ENCODE results near the gene ZNF675.
"Not testable (repeated sequence)": the region's sequence is repeated elsewhere in the genome, so short reads cannot be mapped to it uniquely, and the experiment has no call there.

ZNF675 gene
- 4.7 to 25.2 (median 14.1) reads per million in 17 experiments for total RNA-seq

DNA sequence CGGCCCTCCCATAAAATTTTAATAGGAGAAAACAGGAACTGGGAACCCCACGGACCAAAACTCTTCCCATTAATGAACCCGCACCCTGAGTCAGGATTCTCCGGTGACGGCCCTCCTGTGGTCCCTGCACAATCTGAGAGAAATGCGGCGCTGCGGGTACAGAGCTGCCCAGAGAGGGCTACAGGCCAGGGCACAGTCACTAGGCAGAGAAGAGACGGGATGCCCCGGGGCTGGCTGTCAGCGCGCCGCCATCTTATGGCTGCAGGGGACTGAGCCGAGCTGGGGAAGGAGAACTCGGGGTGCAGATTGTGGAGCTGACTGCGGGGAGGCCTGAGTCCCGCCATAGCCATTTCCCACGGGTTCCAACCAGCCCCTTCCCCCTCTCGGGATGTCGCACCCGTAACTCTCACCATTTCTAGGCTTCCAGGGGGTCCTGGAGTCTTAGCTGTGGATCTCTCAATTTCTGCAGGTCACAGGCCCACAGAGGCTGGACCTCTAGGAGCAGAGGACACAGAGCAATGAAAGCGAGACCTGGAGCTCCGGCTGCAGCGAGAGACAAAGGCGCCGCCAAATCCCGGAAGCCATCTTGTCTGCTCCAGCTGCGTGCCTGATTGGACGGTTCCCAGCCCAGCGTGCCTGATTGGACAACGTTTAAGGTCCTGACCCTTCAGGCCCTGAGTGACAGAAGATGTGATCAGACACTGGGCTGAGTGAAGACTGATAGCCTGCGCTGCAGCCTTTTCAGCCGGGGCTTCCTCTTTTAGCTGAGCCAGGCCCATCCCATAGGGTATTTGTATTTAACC lies at the start of gene ZNF675:
ZNF675 (minus strand) TSS at position 592 of the 803 bp plus-strand sequence; CDS start at position 413, 179 bp downstream.
- DNase-seq = peak; percentile 91 to 95 (median 94)

DNA sequence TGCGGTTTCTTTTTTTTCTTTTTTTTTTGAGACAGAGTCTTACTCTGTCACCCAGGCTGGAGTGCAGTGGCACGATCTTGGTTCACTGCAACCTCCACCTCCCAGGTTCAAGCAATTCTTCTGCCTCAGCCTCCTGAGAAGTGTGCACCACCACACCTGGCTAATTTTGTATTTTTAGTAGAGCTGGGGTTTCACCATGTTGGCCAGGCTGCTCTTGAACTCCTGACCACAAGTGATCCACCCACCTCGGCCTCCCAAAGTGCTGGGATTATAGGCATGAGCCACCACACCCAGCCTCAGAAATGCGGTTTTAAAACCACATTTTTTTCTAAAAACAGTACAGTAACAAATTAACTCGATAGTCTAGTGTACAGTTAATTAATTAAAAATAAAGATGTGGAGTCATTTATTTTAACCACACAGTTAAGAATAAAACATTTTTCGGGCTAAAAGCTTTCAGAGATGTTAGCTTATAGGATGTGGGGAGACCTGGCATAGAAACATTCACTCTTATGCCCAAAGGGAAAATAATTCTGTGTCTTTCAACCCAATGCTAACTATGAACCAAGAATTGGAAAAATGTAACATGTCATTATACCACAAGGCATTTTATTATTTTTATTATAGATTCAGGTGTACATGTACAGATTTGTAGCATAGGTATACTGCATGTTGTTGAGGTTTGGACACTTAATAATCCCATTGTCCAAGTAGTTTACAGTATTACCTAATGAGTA lies 43.9 kb upstream of the ZNF675 start:
- DNase-seq = not testable (repeated sequence)

DNA sequence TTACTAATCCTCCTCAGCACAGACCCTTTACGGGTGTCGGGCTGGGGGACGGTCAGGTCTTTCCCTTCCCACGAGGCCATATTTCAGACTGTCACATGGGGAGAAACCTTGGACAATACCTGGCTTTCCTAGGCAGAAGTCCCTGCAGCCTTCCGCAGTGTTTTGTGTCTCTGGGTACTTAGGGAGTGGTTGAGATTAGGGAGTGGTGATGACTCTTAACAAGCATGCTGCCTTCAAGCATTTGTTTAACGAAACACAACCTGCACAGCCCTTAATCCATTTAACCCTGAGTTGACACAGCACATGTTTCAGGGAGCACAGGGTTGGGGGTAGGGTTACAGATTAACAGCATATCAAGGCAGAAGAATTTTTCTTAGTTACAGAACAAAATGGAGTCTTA lies 37.1 kb upstream of the ZNF675 start:
- DNase-seq = not testable (repeated sequence)

DNA sequence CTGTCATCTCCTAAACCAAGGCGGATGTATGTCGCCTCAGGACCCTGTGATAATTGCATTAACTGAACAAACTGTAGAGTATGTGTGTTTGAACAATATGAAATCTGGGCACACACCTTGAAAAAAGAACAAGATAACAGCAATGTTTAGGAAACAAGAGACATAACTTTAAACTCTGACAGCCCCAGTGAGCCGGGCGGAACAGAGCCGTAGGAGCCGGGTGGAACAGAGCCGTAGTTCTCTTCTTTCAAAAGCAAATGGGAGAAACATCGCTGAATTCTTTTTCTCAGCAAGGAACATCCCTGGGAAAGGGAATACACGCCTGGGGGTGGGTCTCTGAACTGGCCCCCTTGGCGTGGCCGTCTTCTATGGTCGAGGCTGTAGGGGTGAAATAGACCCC lies 31.8 kb upstream of the ZNF675 start:
- DNase-seq = no peak

DNA sequence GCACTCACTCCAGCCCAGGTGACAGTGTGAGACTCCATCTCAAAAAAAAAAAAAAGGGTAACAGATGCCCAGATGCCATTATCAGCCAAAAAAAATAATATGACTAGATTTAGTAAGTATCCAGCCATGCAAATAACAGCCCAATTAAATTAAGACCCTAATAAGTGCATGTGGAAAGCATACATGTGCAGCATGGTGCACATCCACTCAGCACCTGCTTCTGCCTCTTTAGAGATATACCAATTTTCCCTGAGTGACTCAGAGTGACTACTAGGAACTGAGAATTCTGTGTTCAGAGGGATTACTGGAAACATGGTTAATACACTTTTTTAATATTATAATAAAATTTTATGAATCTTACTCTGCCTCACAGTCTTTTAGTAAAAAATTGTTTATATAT lies 29.8 kb upstream of the ZNF675 start:
- DNase-seq = no peak

DNA sequence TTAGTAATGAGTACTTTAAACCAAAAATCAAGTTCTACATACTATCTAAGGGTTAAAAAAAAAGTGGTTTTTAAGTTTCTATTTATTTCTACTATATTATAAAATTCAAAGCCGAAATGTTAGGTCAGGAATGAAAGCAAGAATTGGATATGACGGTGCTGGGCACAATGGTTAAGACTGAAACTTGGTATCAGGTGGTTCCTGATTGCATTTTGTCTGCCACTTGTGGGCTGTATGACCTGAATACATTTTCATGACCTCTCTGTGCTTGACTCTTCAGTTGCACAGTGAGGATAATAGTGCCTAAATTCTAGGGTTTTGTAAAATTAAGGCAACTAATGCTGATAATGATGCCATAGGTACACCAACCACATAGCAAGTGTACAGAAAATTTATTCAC lies 22.3 kb upstream of the ZNF675 start:
- no peak for DNase-seq

DNA sequence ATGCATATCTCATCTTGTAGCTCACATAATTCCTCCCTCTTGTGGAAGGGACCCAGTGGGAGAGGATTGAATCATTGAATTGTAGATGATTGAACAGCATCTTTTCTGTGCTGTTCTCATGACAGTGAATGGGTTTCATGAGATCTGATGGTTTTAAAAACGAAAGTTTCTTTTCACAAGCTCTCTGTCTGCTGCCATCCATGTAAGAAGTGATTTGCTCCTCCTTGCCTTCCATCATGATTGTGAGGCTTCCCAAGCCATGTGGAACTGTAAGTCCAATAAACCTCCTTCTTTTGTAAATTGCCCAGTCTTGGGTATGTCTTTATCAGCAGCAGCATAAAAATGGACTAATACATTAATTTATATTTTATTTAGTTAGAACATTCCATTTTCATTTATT lies 19.6 kb upstream of the ZNF675 start:
- no peak for DNase-seq

DNA sequence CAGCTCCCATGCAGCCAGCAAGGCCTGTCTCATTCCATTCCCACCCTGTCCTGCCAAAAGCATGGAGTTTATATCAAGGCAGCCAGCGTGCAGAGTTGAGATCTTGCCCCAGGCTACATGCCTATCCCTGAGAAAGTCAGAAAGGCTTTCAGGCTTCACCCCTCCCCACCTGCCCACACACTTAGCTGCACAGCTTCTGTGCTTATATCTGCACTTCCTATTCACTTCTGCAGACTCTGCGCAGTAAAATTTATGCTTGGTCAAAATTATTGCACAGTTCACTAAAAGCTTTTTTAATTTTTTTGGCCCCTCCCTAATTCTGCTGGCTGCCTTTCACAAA lies 12.5 kb upstream of the ZNF675 start:
- DNase-seq = no peak

DNA sequence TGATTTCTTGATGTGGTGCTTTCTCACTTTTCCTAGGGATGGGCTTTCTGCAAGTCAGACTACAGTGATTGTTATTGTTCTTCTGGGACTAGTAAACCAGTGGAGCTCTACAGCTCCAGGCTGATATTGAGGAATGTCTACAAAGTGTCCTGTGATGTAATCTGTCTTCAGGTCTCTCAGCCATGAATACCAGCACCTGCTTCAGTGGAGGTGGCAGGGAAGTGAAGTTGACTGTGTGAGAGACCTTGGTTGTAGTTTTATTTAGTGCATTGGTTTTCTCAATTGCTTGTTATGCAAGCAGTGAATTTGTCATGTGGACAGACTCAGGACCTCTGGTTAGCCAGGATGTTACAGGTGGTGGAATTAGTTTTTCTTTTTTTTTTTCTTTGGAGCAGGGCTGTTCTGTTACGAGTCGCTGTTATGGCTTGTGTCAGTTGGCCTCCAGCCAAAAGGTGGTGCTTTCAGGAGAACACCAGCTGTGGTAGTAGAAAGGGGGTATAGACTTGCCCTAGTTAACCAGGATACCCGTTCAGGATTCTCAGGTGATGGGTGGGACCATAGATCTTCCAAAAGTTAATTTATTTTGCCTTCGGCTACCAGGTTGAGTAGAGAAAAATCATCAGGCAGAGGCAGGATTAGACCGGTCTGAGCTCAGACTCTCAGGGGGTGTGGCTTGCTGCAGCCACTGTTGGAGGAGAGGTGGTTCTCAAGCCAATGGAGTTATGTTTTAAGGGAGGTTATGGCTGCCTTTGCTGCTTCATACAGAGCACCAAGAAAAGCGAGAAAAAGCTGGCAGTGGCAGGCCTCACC lies 11.9 kb upstream of the ZNF675 start:
- DNase-seq = no peak

DNA sequence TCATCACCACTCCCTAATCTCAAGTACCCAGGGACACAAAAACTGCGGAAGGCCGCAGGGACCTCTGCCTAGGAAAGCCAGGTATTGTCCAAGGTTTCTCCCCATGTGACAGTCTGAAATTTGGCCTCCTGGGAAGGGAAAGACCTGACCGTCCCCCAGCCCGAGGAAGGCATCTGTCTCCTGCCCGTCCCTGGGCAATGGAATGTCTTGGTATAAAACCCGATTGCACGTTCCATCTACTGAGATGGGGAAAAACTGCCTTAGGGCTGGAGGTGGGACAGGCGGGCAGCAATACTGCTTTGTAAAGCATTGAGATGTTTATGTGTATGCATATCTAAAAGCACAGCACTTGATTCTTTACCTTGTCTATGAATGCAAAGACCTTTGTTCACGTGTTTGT lies 5.9 kb upstream of the ZNF675 start:
- not testable (repeated sequence) for DNase-seq

DNA sequence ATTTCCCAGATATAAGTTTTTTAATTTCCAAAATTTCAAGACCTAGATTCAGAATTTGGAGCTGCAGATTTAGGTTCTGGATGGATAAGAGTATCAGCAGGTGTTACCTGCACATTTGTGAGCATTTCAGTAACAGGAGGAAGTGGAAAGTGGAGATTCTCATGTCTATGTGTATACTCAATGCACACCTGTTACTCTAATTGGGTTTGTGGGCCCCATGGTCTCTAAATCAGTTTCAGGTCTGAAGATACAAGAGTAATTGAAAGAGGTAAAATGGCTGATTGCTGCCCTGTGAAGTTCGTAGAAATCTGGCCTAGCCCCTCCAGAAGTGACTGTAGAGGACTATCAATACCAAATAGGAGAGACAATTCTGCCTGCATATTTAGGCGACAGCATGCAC lies 13.9 kb downstream of the ZNF675 start:
- no peak for DNase-seq

DNA sequence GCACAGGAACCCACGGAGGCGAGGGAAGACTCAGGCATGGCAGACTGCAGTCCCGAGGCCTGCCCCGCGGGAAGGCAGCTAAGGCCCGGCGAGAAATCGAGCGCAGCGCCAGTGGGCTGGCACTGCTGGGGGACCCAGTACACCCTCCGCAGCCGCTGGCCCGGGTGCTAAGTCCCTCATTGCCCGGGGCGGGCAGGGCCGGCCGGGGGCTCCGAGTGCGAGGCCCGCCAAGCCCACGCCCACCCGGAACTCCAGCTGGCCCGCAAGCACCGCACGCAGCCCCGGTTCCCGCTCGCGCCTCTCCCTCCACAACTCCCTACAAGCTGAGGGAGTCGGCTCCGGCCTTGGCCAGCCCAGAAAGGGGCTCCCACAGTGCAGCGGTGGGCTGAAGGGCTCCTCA lies 18.4 kb downstream of the ZNF675 start:
- not testable (repeated sequence) for DNase-seq

DNA sequence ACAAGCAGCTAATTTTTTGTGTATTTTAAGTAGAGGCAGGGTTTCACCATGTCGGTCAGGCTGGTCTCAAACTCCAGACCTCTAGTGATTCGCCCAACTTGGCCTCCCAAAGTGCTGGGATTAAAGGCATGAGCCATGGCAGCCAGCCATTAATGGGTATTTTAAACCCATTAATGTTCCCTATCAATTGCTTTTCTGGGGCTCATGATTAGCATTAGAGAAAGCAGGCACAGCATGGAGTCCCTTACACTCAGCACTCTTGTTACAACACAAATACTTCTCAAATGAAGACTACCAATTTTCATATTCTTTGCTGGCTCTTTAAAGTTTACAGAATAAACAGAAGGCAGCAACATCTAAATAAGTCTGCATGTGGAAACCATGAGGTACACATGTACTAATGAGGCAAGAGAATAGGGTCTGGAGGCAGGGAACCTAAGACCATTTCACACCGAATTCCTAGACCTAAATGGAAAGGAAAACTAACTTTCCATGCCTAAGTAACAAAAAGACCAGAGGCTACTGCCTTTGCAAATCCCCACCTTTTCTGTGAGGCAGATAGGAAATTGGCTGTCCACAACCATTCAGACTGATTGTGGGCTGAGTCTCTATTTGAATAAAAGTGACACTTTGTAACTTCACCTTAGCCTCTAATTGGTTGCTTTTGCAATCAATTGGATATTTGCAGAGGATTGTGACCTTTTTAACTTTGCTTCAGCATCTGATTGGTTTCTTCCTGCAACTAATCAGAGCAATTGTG lies 21.2 kb downstream of the ZNF675 start:
- no peak for DNase-seq

DNA sequence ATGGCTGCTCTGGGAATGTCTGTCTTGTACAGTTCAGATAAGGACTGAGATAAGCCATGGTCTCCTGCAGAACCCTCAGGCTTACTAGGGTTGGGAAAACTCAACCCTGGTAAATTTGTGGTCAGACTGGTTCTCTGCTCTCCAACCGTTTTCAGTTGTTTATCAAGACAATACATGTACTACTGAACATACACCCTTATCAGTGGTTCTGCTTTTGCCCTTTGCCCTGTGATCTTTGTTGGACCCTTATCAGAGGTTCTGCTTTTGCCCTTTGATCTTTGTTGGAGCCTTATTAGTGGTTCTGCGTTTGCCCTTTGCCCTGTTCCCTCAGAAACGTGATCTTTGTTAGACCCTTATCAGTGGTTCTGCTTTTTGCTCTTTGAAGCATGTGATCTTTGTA lies 37.2 kb downstream of the ZNF675 start:
- not testable (repeated sequence) for DNase-seq

Measured in suppressor macrophage (primary cell).